LNCaP clone FGC (cell line): ENCODE measurements around the gene SEC24B.
A peak's percentile ranks its signal among the peaks of the same experiment; 100 is the strongest.

ENCODE experiments used
- DNase-seq: peaks from one replicate; pipeline ENCODE4 v3.0.0-alpha.2; 2011; ENCODE audit warnings: low read depth
- H3K4me3 ChIP-seq: 2 replicates; pipeline ENCODE4 v1.5.1; 2011; ENCODE audit warnings: mild to moderate bottlenecking, low read depth, low read length, control low read depth
- CTCF ChIP-seq: IDR thresholded peaks from 2 replicates; pipeline ENCODE4 v1.5.1; 2012; ENCODE audit warnings: mild to moderate bottlenecking; ENCODE audit not compliant: control insufficient read depth, insufficient read depth; ENCODE audit errors: extremely low read depth

SEC24B gene

GRCh38 chr4:109559625-109559982 is 126.0 kb downstream of the SEC24B start:
- TF ChIP-seq CTCF, result no peak
- peak overlapping the region; percentile 39 for H3K4me3 ChIP-seq
- no peak for DNase-seq

- H3K4me3 ChIP-seq, result peak within 1 kb of the TSS; percentile 39
- DNase-seq, result peak; percentile 6
- TF ChIP-seq CTCF, result no peak
Measured at GRCh38 chr4:109559983-109560686, 126.5 kb downstream of the SEC24B start, which contains the start of gene MCUB. TSS of gene MCUB (plus strand) at chr4:109560246. CDS start at chr4:109560338, 92 bp downstream.

GRCh38 chr4:109560687-109561461 is 127.3 kb downstream of the SEC24B start:
- H3K4me3 ChIP-seq, result peak overlapping the region; percentile 39
- DNase-seq, result no peak
- TF ChIP-seq CTCF, result no peak

- H3K4me3 ChIP-seq, result no peak overlapping the region
- no peak for DNase-seq
- TF ChIP-seq CTCF, result no peak
Measured at GRCh38 chr4:109562457-109563239, 129.0 kb downstream of the SEC24B start.

- TF ChIP-seq CTCF, result no peak
- no peak overlapping the region for H3K4me3 ChIP-seq
- DNase-seq, result no peak
Measured at GRCh38 chr4:109571494-109571893, 137.9 kb downstream of the SEC24B start.

- no peak for TF ChIP-seq CTCF
- no peak for DNase-seq
- H3K4me3 ChIP-seq, result no peak overlapping the region
Measured at GRCh38 chr4:109572154-109572553, 138.5 kb downstream of the SEC24B start.
